H1 (cell line): ENCODE measurements around the gene CDYL. TPM values are rescaled to one million over a fixed set of nuclear protein-coding genes. Genes with fewer than 3 reads are reported as not detected.

ENCODE experiments used
- CTCF ChIA-PET: fragments of 300-600 bp; sonication (Branson Sonifier 250); formaldehyde crosslinking; loops from one replicate; lab custom pipeline; 2021; ENCODE audit not compliant: partially characterized antibody; lab: Charles Lee
- POLR2A ChIA-PET: fragments of 300-600 bp; sonication (Branson Sonifier 250); formaldehyde crosslinking; loops from one replicate; lab custom pipeline; 2021; ENCODE audit warnings: inconsistent platforms; ENCODE audit not compliant: partially characterized antibody; lab: Charles Lee
- DNase-seq, 2 experiments: peaks; one replicate each; pipeline versions ENCODE4 v3.0.0 to v3.0.0-alpha.2; 2010 to 2022; ENCODE audit warnings: low spot score in 2 of 2, low read depth in 1 of 2, mixed read lengths in 1 of 2
- FAIRE-seq: peaks from 2 replicates; lab custom pipeline; 2011; peaks lifted over from hg19 to GRCh38; lab: Jason Lieb, UNC
- H2AFZ ChIP-seq: 2 replicates; pipeline ENCODE4 v1.8.1; 2012; ENCODE audit warnings: low read length, inconsistent platforms
- H2AK5ac ChIP-seq: 2 replicates; pipeline ENCODE4 v1.6.1; 2013; ENCODE audit warnings: low read depth, low read length
- H2BK120ac ChIP-seq: replicated peaks from 2 replicates; pipeline ENCODE3; 2013; ENCODE audit warnings: low read depth, low read length, inconsistent platforms
- H2BK12ac ChIP-seq: 2 replicates; pipeline ENCODE4 v1.6.1; 2013; ENCODE audit warnings: low read depth, low read length
- H2BK15ac ChIP-seq: 2 replicates; pipeline ENCODE4 v1.6.1; 2013; ENCODE audit warnings: low read length
- H2BK20ac ChIP-seq: 2 replicates; pipeline ENCODE4 v1.6.1; 2013; ENCODE audit warnings: low read length
- H2BK5ac ChIP-seq: 2 replicates; pipeline ENCODE4 v1.6.1; 2013; ENCODE audit warnings: low read depth, low read length
- H3K14ac ChIP-seq: 2 replicates; pipeline ENCODE4 v1.6.1; 2013; ENCODE audit warnings: inconsistent platforms; ENCODE audit not compliant: insufficient read length
- H3K18ac ChIP-seq: 2 replicates; pipeline ENCODE4 v1.6.1; 2013; ENCODE audit warnings: low read length; ENCODE audit errors: extremely low read depth
- H3K23ac ChIP-seq: 2 replicates; pipeline ENCODE4 v1.6.1; 2013; ENCODE audit warnings: inconsistent platforms; ENCODE audit not compliant: insufficient read length
- H3K23me2 ChIP-seq: 2 replicates; pipeline ENCODE4 v1.6.1; 2013; ENCODE audit warnings: low read depth, low read length
- H3K27ac ChIP-seq: 2 replicates; pipeline ENCODE4 v1.6.1; 2011; ENCODE audit warnings: low read depth, low read length, inconsistent platforms
- H3K27me3 ChIP-seq, 4 experiments: replicated peaks in 1 of 4; 1 replicate in 1 of 4; 2 replicates in 3 of 4; pipeline versions ENCODE4 v1.6.1 to v1.8.1; 2011 to 2013; ENCODE audit warnings: low read length in 3 of 4, mild to moderate bottlenecking in 3 of 4, inconsistent platforms in 2 of 4, mixed read lengths in 2 of 4, moderate library complexity in 1 of 4; ENCODE audit not compliant: control insufficient read depth in 3 of 4, insufficient read depth in 3 of 4; ENCODE audit errors: extremely low read depth in 1 of 4
- H3K36me3 ChIP-seq, 4 experiments: 2 replicates each; pipeline versions ENCODE4 v1.6.1 to v1.8.1; 2011 to 2013; ENCODE audit warnings: mild to moderate bottlenecking in 4 of 4, low read length in 3 of 4, moderate library complexity in 2 of 4, control low read depth in 1 of 4, inconsistent platforms in 1 of 4; ENCODE audit not compliant: insufficient read depth in 4 of 4, control insufficient read depth in 2 of 4
- H3K4ac ChIP-seq: replicated peaks from 2 replicates; pipeline ENCODE3; 2013; ENCODE audit warnings: low read length, low read depth, mixed read lengths, inconsistent platforms; ENCODE audit not compliant: insufficient read length
- H3K4me1 ChIP-seq, 4 experiments: replicated peaks in 1 of 4; 1 replicate in 1 of 4; 2 replicates in 3 of 4; pipeline versions ENCODE4 v1.6.1 to v1.8.1; 2011 to 2013; ENCODE audit warnings: low read length in 3 of 4, inconsistent platforms in 2 of 4, mixed read lengths in 1 of 4; ENCODE audit not compliant: insufficient read depth in 4 of 4, control insufficient read depth in 3 of 4
- H3K4me2 ChIP-seq, 2 experiments: 2 replicates each; pipeline versions ENCODE4 v1.6.1 to v1.8.1; 2011 to 2013; ENCODE audit warnings: low read depth in 2 of 2, low read length in 2 of 2, control low read depth in 1 of 2, inconsistent platforms in 1 of 2, mild to moderate bottlenecking in 1 of 2; ENCODE audit not compliant: insufficient read depth in 1 of 2
- H3K4me3 ChIP-seq, 4 experiments: fragments of 200-600, 300-600 bp in 1 of 4; sonication (generic), shearing (Covaris generic), sonication (Bioruptor Twin) in 1 of 4; 2 replicates each; pipeline versions ENCODE4 v1.5.1 to v1.8.1; 2011 to 2016; ENCODE audit warnings: low read length in 4 of 4, low read depth in 3 of 4, control low read depth in 2 of 4, inconsistent platforms in 2 of 4, mild to moderate bottlenecking in 2 of 4, mixed read lengths in 1 of 4, moderate library complexity in 1 of 4; ENCODE audit not compliant: insufficient read depth in 2 of 4; ENCODE audit errors: extremely low read depth in 1 of 4
- H3K56ac ChIP-seq: replicated peaks from 2 replicates; pipeline ENCODE3; 2013; ENCODE audit warnings: low read depth, mild to moderate bottlenecking, mixed read lengths, low read length, inconsistent platforms; ENCODE audit not compliant: insufficient read length
- H3K79me1 ChIP-seq: 2 replicates; pipeline ENCODE4 v1.6.1; 2013; ENCODE audit warnings: low read depth, low read length, control low read depth
- H3K79me2 ChIP-seq, 2 experiments: 2 replicates each; pipeline versions ENCODE4 v1.6.1 to v1.8.1; 2012 to 2013; ENCODE audit warnings: low read length in 2 of 2, mild to moderate bottlenecking in 2 of 2, inconsistent platforms in 1 of 2; ENCODE audit not compliant: insufficient read depth in 2 of 2, control insufficient read depth in 1 of 2
- H3K9ac ChIP-seq, 4 experiments: replicated peaks in 1 of 4; 1 replicate in 1 of 4; 2 replicates in 3 of 4; pipeline versions ENCODE4 v1.6.1 to v1.8.1; 2011 to 2013; ENCODE audit warnings: low read depth in 3 of 4, low read length in 3 of 4, control low read depth in 2 of 4, mild to moderate bottlenecking in 2 of 4, moderate library complexity in 2 of 4, inconsistent platforms in 1 of 4; ENCODE audit errors: extremely low read depth in 1 of 4
- H3K9me3 ChIP-seq, 2 experiments: 2 replicates each; pipeline versions ENCODE4 v1.6.1 to v1.8.1; 2012 to 2013; ENCODE audit warnings: mild to moderate bottlenecking in 2 of 2, moderate library complexity in 2 of 2, control low read depth in 1 of 2, inconsistent platforms in 1 of 2, low read depth in 1 of 2, low read length in 1 of 2, mixed read lengths in 1 of 2; ENCODE audit not compliant: insufficient read depth in 2 of 2
- H4K20me1 ChIP-seq, 2 experiments: replicated peaks in 1 of 2; 2 replicates each; pipeline versions ENCODE3 to v1.8.1; 2011 to 2013; ENCODE audit warnings: inconsistent platforms in 2 of 2, low read length in 2 of 2, mild to moderate bottlenecking in 1 of 2; ENCODE audit not compliant: insufficient read depth in 2 of 2, control insufficient read depth in 1 of 2
- H4K5ac ChIP-seq: 2 replicates; pipeline ENCODE4 v1.6.1; 2013; ENCODE audit warnings: low read length, low read depth, mixed read lengths, inconsistent platforms; ENCODE audit not compliant: insufficient read length
- H4K8ac ChIP-seq: 2 replicates; pipeline ENCODE4 v1.8.0; 2013; ENCODE audit warnings: mild to moderate bottlenecking, moderate library complexity, low read length, inconsistent platforms; ENCODE audit not compliant: insufficient read depth; ENCODE audit errors: extremely low read depth
- H4K91ac ChIP-seq: replicated peaks from 2 replicates; pipeline ENCODE3; 2013; ENCODE audit warnings: low read length, mixed read lengths, inconsistent platforms; ENCODE audit not compliant: insufficient read length
- EZH2 ChIP-seq: fragments of 200-600 bp; sonication (generic); IDR thresholded peaks from 2 replicates; pipeline ENCODE4 v1.7.1; 2012; ENCODE audit warnings: low read depth, mild to moderate bottlenecking, moderate library complexity, low read length, inconsistent platforms; ENCODE audit not compliant: severe bottlenecking
- GABPA ChIP-seq: IDR thresholded peaks from 2 replicates; pipeline ENCODE4 v1.6.1; 2011; ENCODE audit warnings: mild to moderate bottlenecking, low read length, moderate library complexity, borderline replicate concordance; ENCODE audit not compliant: insufficient read depth
- KDM1A ChIP-seq: fragments of 200-600, 300-600 bp; sonication (generic); IDR thresholded peaks from 2 replicates; pipeline ENCODE4 v1.7.1; 2016; ENCODE audit warnings: mild to moderate bottlenecking, low read length, borderline replicate concordance
- KDM4A ChIP-seq: IDR thresholded peaks from one replicate; pipeline ENCODE4 v1.7.1; 2012; ENCODE audit warnings: low read depth, mild to moderate bottlenecking, moderate library complexity, low read length, inconsistent platforms; ENCODE audit not compliant: severe bottlenecking
- MAFK ChIP-seq: IDR thresholded peaks from 2 replicates; pipeline ENCODE4 v1.6.1; 2012; ENCODE audit warnings: low read depth, mild to moderate bottlenecking, improper control_type of control experiment, low read length
- PHF8 ChIP-seq: fragments of 200-600 bp; sonication (generic); conservative IDR thresholded peaks from 2 replicates; pipeline ENCODE4 v1.7.1; 2012; ENCODE audit warnings: low read depth, mild to moderate bottlenecking, inconsistent platforms, low read length, moderate library complexity
- WGBS, 2 experiments: shearing (Covaris generic) in 1 of 2; methylation state at CpG; one replicate each; pipeline versions ENCODE4 v1.1.6 to v1.1.7; 2013 to 2015; ENCODE audit warnings: low lambda C conversion rate in 2 of 2, mixed read lengths in 2 of 2, inconsistent platforms in 1 of 2, low coverage in 1 of 2, missing lambda C conversion rate in 1 of 2; ENCODE audit not compliant: insufficient replicate concordance in 2 of 2, insufficient coverage in 1 of 2, insufficient read length in 1 of 2; ENCODE audit errors: extremely low coverage in 1 of 2, missing lambda C conversion rate in 1 of 2; 5-methylcytosine and 5-hydroxymethylcytosine counted together
- polyA plus RNA-seq, 7 experiments: library from polyadenylated mRNA; depleted of rRNA in 3 of 7; stranded (reverse) in 5 of 7; unstranded in 2 of 7; fragments of >200 nt in 5 of 7; fragments of 200-250 nt in 2 of 7; gene quantifications; 1 replicate in 5 of 7; 2 replicates in 1 of 7; 4 replicates in 1 of 7; pipeline versions ENCODE4 v1.2.1 to v1.2.3, GENCODE V29; 2011 to 2013; ENCODE audit warnings: missing spikeins in 2 of 7, mixed read lengths in 2 of 7
- total RNA-seq: library from RNA; stranded (reverse); fragmentation: NEBNext Ultra II Directional; extraction: Animal tissue kit (Norgen Biotek cat#: 25700); gene quantifications from 2 replicates; pipeline ENCODE4 v1.2.1, GENCODE V29; 2021
- TF ChIP-seq, protein P1 (sequence below): IDR thresholded peaks from 2 replicates; pipeline ENCODE4 v1.6.1; 2012; ENCODE audit warnings: low read length, inconsistent platforms

CDYL gene
- total and polyA plus RNA-seq, 2 of the 8 experiments (the other 6 are each of a cell fraction or from before 2014, with no cell fraction given), result 56.4 to 119 TPM

DNA sequence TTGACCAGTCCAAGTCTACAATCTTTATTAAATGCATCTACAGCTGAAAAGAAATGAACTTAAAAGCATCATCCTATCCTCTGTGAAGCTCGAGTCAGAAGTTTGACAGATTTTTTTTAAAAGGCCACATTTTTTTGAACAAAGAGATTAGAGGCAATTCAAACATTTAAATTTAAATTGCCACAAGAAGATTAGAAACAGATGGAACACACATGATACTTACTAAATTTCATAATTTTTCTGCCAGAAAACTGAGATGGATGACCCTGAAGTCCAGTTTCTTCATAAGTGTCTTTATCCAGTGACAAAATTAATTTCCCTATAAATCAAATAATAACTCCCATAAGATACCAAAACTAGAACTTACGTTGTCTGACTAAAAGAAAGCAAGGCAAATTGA, 223.4 kb downstream of the CDYL start:
- Histone ChIP-seq H3K56ac (no peak overlapping the region), H3K27ac (no peak overlapping the region), H3K4me1 (peaks cover 0 to 3% (median under 1%) of the 10 kb centered on the region in 4 experiments; a peak in 2 of 7 replicates), H2BK120ac (no peak overlapping the region), H2BK12ac (no peak overlapping the region), H4K20me1 (no peaks in the 10 kb centered on the region), H2AFZ (no peak overlapping the region), H4K8ac (no peak overlapping the region), H3K79me1 (no peaks in the 10 kb centered on the region), H3K23ac (no peak overlapping the region), H3K23me2 (no peaks in the 10 kb centered on the region), H3K9me3 (no peaks in the 10 kb centered on the region; a peak in 1 of 4 replicates), H2BK5ac (no peak overlapping the region), H3K4me2 (no peak overlapping the region), H2BK20ac (no peak overlapping the region), H3K4me3 (no peak overlapping the region), H3K27me3 (no peaks in the 10 kb centered on the region), H4K91ac (no peak overlapping the region), H3K79me2 (no peaks in the 10 kb centered on the region), H3K14ac (no peak overlapping the region), H3K9ac (no peak overlapping the region), H3K36me3 (peaks cover 0 to 7% (median 2%) of the 10 kb centered on the region in 4 experiments; a peak in 2 of 8 replicates), H3K18ac (no peak overlapping the region), H2BK15ac (no peak overlapping the region), H2AK5ac (no peak overlapping the region), H4K5ac (no peak overlapping the region), H3K4ac (no peak overlapping the region)
- ChIA-PET CTCF (interaction anchor here (1.1 kb wide), 1 partner anchor 20 kb away, joined by 4 read pairs; no protein-coding TSS in a partner anchor), POLR2A (no interaction called here)
- DNase-seq (no peak), FAIRE-seq (no peak)
- TF ChIP-seq PHF8 (no peak), EZH2 (no peak), KDM1A (no peak), KDM4A (no peak), MAFK (no peak), GABPA (no peak)
- TF ChIP-seq, protein P1, sequence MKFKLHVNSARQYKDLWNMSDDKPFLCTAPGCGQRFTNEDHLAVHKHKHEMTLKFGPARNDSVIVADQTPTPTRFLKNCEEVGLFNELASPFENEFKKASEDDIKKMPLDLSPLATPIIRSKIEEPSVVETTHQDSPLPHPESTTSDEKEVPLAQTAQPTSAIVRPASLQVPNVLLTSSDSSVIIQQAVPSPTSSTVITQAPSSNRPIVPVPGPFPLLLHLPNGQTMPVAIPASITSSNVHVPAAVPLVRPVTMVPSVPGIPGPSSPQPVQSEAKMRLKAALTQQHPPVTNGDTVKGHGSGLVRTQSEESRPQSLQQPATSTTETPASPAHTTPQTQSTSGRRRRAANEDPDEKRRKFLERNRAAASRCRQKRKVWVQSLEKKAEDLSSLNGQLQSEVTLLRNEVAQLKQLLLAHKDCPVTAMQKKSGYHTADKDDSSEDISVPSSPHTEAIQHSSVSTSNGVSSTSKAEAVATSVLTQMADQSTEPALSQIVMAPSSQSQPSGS, result no peak
- 91% methylated on average over 2 of the region's 2 CpGs; no CpG with 5 or more reads in 1 of the 2 experiments for WGBS, 2 experiments
